DOHH2 (cell line): ENCODE results near the gene MED14.

ENCODE experiments used
- CTCF ChIP-seq: fragments of 200-600 bp; sonication (generic); IDR thresholded peaks from one replicate; pipeline ENCODE4 v1.5.1; 2014; ENCODE audit warnings: antibody characterized with exemption, mild to moderate bottlenecking, low read depth, low read length; ENCODE audit not compliant: poor library complexity, severe bottlenecking
- EZH2phosphoT487 ChIP-seq: fragments of 200-600 bp; sonication (generic); IDR thresholded peaks from 2 replicates; pipeline ENCODE4 v1.6.1; 2017; ENCODE audit warnings: borderline replicate concordance, mild to moderate bottlenecking, antibody characterized with exemption, low read length, moderate library complexity, mixed read lengths

DNA sequence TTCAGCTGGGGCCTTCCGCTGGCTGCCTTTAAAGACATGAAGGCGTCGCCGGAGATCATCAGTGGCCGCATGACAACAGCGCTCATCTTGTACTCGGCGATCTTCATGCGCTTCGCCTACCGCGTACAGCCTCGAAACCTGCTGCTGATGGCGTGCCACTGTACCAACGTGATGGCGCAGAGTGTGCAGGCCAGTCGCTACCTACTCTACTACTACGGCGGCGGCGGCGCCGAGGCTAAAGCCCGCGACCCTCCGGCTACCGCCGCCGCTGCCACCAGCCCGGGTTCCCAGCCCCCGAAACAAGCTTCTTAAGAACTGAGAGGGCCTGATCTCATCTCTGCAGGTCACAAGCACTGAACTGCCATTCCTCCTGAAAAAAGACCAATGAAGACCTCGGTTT, 111.7 kb downstream of the MED14 start:
- TF ChIP-seq EZH2phosphoT487 (no peak), CTCF (no peak)
